Naive B cell (primary cell): ENCODE data around the gene DUSP7. TPM values are rescaled to one million over a fixed set of nuclear protein-coding genes. Genes with fewer than 3 reads are reported as not detected.
"Not testable (repeated sequence)": the region's sequence is repeated elsewhere in the genome, so short reads cannot be mapped to it uniquely, and the experiment has no call there.

Source experiments
- ATAC-seq, 2 donors: fragments of 150-1000 bp; cut with Tn5 transposase; 2 replicates each; pipeline ENCODE4 v1.10.0; 2021; ENCODE audit warnings: low read depth in 2 of 2, mild to moderate bottlenecking in 2 of 2, moderate library complexity in 2 of 2
- DNase-seq: peaks from one replicate; pipeline ENCODE4 v3.0.0; 2022
- H3K27ac Mint-ChIP-seq, 6 donors: one replicate each; pipeline ENCODE4 v1.8.0; 2020 to 2022; ENCODE audit warnings: mild to moderate bottlenecking in 6 of 6, mixed read lengths in 6 of 6, moderate library complexity in 5 of 6, inconsistent platforms in 2 of 6
- H3K27me3 Mint-ChIP-seq, 3 donors: one replicate each; pipeline ENCODE4 v1.8.0; 2021 to 2022; ENCODE audit warnings: mixed read lengths in 3 of 3, mild to moderate bottlenecking in 1 of 3
- H3K36me3 Mint-ChIP-seq, 2 donors: one replicate each; pipeline ENCODE4 v1.8.0; 2020 to 2022; ENCODE audit warnings: mixed read lengths in 2 of 2, inconsistent platforms in 1 of 2, mild to moderate bottlenecking in 1 of 2
- H3K4me1 Mint-ChIP-seq, 3 donors: one replicate each; pipeline ENCODE4 v1.8.0; 2020 to 2022; ENCODE audit warnings: mixed read lengths in 3 of 3, inconsistent platforms in 1 of 3, mild to moderate bottlenecking in 1 of 3, moderate library complexity in 1 of 3
- H3K4me3 Mint-ChIP-seq, 8 donors: one replicate each; pipeline ENCODE4 v1.8.0; 2020 to 2022; ENCODE audit warnings: mild to moderate bottlenecking in 8 of 8, mixed read lengths in 8 of 8, moderate library complexity in 8 of 8, inconsistent platforms in 2 of 8
- H3K9me3 Mint-ChIP-seq, 7 donors: one replicate each; pipeline ENCODE4 v1.8.0; 2020 to 2022; ENCODE audit warnings: mixed read lengths in 7 of 7, mild to moderate bottlenecking in 5 of 7, inconsistent platforms in 2 of 7, moderate library complexity in 1 of 7
- polyA plus RNA-seq, 6 donors: library from polyadenylated mRNA; unstranded; fragments of 300-500 nt; fragmentation: Illumina TruSeq; gene quantifications; one replicate each; pipeline ENCODE4 v1.2.3, GENCODE V29; 2021; ENCODE audit warnings: low read depth in 6 of 6

DUSP7 gene
- polyA plus RNA-seq, 6 donors from 2014 or later = 0.11 to 0.82 (median 0.62) TPM; not detected in 1

DNA sequence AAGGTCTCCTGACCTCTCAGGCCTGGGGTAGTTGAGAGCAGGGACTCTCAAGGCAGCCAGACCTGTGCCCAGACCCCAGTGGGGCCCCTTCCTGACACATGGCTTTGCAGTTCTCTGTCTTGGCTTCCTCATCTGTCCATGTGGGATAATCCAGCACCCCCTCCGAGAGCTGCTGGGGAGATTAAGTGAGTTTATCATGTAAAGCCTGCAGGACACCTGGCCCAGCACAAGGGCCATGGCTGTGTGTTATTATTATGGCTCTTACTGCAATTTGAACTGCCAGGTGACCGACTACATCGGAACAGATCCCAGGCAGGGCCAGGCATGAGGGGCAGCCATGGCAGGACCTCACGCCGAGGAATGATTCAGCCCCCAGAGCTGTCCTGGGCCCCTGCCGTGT, 12.6 kb downstream of the DUSP7 start:
- Mint-ChIP-seq H3K4me1 (peaks cover 0 to 9% (median 0%) of the 10 kb centered on the region in 3 donors), H3K9me3 (no peaks in the 10 kb centered on the region), H3K4me3 (no peak overlapping the region), H3K27ac (no peak overlapping the region), H3K27me3 (peaks cover 0 to 20% (median 8%) of the 10 kb centered on the region in 3 donors), H3K36me3 (no peaks in the 10 kb centered on the region)
- ATAC-seq (no peak), DNase-seq (no peak)

DNA sequence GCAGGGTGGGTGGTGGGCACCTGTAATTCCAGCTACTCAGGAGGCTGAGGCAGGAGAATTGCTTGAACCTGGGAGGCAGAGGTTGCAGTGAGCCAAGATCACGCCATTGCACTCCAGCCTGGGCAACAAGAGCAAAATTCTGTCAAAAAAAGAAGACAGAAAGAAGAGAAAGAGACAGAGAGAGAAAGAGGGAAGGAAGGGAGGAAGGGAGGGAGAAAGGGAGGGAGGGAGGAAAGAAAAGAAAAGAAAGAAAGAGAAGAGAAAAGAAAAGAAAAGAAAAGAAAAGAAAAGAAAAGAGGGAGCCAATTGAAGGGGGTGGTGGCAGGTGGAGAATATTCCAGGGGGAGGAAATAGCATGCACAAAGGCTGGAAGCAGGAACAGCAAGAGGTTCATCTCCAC, 13.3 kb downstream of the DUSP7 start:
- Mint-ChIP-seq H3K27me3 (peaks cover 0 to 20% (median 8%) of the 10 kb centered on the region in 3 donors), H3K27ac (peak overlapping the region in 2 of 6 donors; percentile 14 to 32)
- not testable (repeated sequence) for H3K4me1 Mint-ChIP-seq, DNase-seq, H3K36me3 Mint-ChIP-seq, ATAC-seq, H3K4me3 Mint-ChIP-seq, H3K9me3 Mint-ChIP-seq

DNA sequence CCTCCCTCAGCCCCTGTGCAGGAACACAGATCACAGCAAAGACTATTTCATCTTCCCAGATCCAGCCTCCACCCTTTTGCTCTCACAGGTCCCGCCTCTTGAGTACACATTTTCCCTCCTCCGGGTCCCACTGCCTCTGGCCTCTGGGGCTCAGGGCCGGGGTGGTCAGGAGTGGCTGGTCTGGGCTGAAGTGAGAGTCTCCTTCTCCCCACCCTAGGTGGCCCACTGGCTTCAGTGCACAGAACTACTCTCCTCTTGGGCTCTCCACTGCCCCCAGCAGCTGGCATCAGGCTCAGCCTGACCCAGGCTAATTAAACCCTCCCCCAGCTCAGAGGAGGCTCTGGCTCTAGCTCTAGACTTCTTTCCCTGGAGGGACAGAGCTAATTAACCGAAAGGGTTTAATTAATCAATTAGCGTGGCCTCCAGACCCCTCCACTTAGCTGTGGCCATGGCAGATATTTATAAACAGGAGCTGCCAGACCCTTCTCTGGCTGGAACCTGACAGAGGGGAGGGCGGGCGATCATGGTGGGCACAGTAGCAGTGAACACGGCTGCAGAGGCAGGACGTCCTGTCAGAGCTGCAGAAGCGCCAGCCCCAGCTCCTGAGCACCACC, 15.1 kb downstream of the DUSP7 start:
- Mint-ChIP-seq H3K4me1 (peaks cover 0 to 9% (median 0%) of the 10 kb centered on the region in 3 donors), H3K4me3 (no peak overlapping the region), H3K9me3 (no peaks in the 10 kb centered on the region), H3K36me3 (no peaks in the 10 kb centered on the region), H3K27ac (no peak overlapping the region), H3K27me3 (peaks cover 0 to 20% (median 8%) of the 10 kb centered on the region in 3 donors)
- ATAC-seq (no peak), DNase-seq (no peak)

DNA sequence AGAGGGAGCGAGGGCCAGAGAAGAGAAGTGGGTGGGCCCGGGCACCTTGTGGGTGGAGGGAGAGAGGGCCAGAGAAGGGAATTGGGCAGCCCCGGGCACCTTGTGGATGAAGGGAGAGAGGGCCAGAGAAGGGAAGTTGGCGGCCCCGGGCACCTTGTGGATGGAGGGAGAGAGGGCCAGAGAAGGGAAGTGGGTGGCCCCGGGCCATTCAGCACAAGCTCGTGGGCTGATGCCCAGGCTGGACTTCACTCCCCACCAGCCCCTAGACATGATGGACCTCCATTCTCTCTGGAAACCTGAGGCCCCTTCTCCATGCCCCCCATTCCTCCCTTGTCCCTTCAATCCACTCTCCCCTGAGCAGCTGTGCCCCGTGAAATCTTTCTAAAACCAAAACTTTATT, 15.8 kb downstream of the DUSP7 start:
- no peak overlapping the region for H3K27ac Mint-ChIP-seq

DNA sequence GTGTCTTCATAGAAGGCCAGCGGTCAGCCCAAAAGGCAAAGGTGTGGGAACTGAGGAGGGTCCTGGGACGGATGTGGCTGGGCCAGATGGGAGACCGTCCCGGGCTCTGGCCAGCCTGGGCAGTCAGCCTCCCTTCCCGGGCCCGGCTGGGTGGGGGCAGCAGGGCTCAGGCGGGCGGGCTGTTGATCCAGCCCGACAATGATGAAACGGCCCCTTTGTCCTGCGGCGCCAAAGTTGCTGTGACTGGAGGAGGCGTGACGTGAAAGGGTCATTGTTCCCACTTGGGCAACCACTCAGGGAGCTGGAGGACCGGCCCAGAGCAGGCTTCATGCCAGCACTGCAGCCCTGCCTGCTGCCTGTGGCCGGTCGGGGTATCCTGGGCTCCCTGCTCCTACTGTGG, 16.5 kb downstream of the DUSP7 start:
- H3K27ac Mint-ChIP-seq = no peak overlapping the region
- H3K4me1 Mint-ChIP-seq = peaks cover 0 to 6% (median 0%) of the 10 kb centered on the region in 3 donors
- no peak overlapping the region for H3K4me3 Mint-ChIP-seq
- H3K36me3 Mint-ChIP-seq = no peaks in the 10 kb centered on the region
- DNase-seq (no peak), ATAC-seq (no peak)
- peaks cover 0 to 20% (median 8%) of the 10 kb centered on the region in 3 donors for H3K27me3 Mint-ChIP-seq
- H3K9me3 Mint-ChIP-seq = no peaks in the 10 kb centered on the region

More for the DNA sequence above, 15.8 kb downstream of the DUSP7 start:
- H3K4me1 Mint-ChIP-seq = peaks cover 0 to 9% (median 0%) of the 10 kb centered on the region in 3 donors
- peaks cover 0 to 20% (median 8%) of the 10 kb centered on the region in 3 donors for H3K27me3 Mint-ChIP-seq
- DNase-seq = no peak
- ATAC-seq = no peak
- H3K4me3 Mint-ChIP-seq = no peak overlapping the region
- no peaks in the 10 kb centered on the region for H3K9me3 Mint-ChIP-seq
- H3K36me3 Mint-ChIP-seq = no peaks in the 10 kb centered on the region

DNA sequence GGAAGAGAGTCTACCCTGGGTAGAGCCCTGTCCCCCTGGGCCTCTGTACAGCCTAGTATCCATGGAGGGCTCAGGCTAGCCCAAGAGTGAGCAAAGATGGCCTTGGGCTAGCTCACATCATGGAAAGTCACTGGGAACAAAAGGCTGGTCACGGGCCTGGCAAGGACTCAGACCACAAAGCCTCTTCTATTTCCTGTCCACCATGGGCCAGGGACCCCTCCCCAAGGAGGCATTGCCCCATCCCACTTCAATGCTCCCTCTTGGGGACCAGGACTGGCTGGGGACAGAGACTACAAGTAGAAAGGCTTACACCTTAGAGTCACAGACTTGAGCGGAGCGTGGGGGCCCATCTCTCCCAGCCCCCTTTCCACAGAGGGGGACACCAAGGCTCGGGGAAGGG, 16.9 kb downstream of the DUSP7 start:
- Mint-ChIP-seq H3K4me1 (peaks cover 0 to 6% (median 0%) of the 10 kb centered on the region in 3 donors), H3K27ac (peak overlapping the region in 1 of 6 donors; percentile 70), H3K36me3 (no peaks in the 10 kb centered on the region), H3K27me3 (peaks cover 0 to 20% (median 8%) of the 10 kb centered on the region in 3 donors), H3K9me3 (no peaks in the 10 kb centered on the region), H3K4me3 (peak overlapping the region in 1 of 8 donors; percentile 66)
- DNase-seq (no peak), ATAC-seq (no peak)

DNA sequence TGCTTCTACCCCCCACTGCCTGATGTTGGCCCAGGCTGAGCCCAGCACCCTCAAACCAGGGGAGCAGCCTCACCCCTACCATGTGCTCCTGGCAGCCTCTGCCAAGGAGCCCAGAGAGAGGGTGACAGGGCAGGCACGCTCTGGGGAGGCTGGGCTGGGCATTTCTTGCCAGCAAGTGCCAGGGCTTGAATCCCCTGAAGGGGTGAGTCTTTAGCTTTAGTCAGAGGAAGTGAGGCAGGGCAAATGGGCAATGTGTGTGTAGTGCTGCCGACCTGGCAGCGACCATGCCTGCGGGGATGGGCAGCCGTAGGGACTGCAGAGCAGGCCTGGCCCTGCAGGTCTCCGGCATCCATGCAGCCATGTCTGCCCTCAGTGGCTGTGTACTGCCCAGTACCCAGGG, 18.1 kb downstream of the DUSP7 start:
- Mint-ChIP-seq H3K9me3 (no peaks in the 10 kb centered on the region), H3K27me3 (peaks cover 0 to 20% (median 8%) of the 10 kb centered on the region in 3 donors), H3K36me3 (no peaks in the 10 kb centered on the region), H3K4me3 (no peak overlapping the region), H3K4me1 (peaks cover 0 to 6% (median 0%) of the 10 kb centered on the region in 3 donors), H3K27ac (no peak overlapping the region)
- DNase-seq = no peak
- ATAC-seq = no peak

DNA sequence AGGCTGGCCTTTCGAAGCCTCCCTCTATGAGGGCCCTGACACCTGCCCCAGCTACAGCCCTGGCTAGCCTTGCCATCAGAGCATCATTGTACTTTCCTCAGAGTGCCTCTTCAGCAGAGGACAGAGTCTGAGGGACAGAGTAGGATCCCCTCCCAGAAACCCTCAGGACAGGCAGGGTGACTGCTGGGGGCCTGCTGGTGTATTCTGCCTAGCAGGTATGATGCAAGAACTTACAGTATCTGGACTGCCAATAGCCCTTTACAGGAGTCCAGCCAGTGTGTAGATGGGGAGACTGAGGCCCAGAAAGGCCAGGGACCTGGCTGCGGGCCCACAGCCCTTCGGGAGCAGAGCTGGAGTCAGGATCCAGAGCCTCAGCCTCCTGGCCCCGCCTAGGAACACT, 19.1 kb downstream of the DUSP7 start:
- ATAC-seq = no peak
- H3K27ac Mint-ChIP-seq = peak overlapping the region in 1 of 6 donors; percentile 81
- H3K4me1 Mint-ChIP-seq = peaks cover 0 to 6% (median 0%) of the 10 kb centered on the region in 3 donors
- H3K36me3 Mint-ChIP-seq = no peaks in the 10 kb centered on the region
- no peak for DNase-seq
- H3K27me3 Mint-ChIP-seq = peaks cover 0 to 20% (median 8%) of the 10 kb centered on the region in 3 donors
- H3K9me3 Mint-ChIP-seq = no peaks in the 10 kb centered on the region
- H3K4me3 Mint-ChIP-seq = no peak overlapping the region

DNA sequence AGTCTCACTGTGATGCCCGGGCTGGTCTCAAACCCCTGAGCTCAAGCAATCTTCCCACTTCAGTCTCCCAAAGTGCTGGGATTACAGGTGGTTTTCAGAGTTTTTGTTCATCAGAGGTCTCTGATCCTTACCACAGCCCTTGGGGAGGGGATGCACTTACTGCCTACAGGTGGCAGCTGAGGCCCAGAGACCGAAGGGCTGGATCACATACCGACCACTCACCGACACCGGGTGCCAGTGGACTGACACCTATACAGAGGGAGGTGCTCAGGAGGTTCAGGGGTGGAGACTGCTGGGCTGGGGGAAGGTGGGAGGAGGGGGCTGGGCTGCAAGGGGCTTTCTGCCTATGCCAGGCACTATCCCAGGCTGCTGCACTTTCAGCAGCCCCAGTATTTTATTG, 19.5 kb downstream of the DUSP7 start:
- Mint-ChIP-seq H3K4me1 (peaks cover 0 to 2% (median 0%) of the 10 kb centered on the region in 3 donors), H3K27me3 (peaks cover 0 to 20% (median 8%) of the 10 kb centered on the region in 3 donors), H3K27ac (peak overlapping the region in 1 of 6 donors; percentile 81), H3K4me3 (no peak overlapping the region), H3K9me3 (no peaks in the 10 kb centered on the region), H3K36me3 (no peaks in the 10 kb centered on the region)
- DNase-seq (no peak), ATAC-seq (no peak)

DNA sequence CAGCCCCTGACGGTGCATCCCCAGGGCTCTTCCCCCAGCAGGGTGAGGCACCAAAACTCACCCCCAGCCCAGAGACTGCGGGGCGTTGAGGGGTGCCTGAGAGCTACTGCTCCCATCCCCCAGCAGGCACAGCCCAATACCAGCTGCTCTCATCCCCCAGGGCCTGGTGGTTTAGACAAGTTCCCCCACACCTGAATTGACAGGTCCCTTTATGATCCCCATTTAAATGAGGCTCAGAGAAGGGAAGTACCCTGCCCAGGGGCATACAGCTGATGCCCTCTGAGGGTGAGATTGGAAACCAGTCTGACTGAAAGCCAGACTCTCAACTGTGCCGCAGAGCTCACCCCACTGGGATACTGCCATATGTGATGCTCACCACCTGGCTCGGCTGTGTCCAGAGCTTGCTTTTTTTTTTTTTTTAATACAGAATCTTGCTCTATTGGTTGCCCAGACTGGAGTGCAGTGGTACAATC, 20.1 kb downstream of the DUSP7 start:
- no peaks in the 10 kb centered on the region for H3K4me1 Mint-ChIP-seq
- ATAC-seq = peak; percentile 23 to 65
- no peak for DNase-seq
- no peaks in the 10 kb centered on the region for H3K36me3 Mint-ChIP-seq
- H3K9me3 Mint-ChIP-seq = no peaks in the 10 kb centered on the region
- H3K27ac Mint-ChIP-seq = peak overlapping the region in 2 of 6 donors; percentile 47 to 70
- no peak overlapping the region for H3K4me3 Mint-ChIP-seq
- H3K27me3 Mint-ChIP-seq = peaks cover 0 to 17% (median 8%) of the 10 kb centered on the region in 3 donors

DNA sequence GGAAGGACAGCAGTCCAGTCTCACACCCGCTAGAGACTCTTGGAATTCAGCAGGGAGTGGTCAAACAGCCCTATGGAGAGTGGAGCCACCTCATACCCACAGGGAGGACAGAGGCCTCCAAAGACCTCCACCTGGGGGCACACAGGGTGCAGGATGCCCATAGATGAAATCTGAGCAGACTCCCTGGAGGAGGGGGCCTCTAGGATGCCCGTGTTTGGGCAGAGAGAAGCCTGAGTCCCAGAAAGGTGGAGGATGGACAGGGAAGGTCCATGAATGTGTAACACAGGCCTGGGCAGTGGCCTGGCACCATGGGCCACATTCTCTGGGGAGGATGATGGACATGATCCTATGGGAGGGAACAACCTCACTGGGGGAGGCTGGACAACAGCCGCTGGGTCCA, 21.7 kb downstream of the DUSP7 start:
- ATAC-seq (no peak), DNase-seq (no peak)
- Mint-ChIP-seq H3K4me1 (no peaks in the 10 kb centered on the region), H3K27me3 (peaks cover 0 to 5% (median 4%) of the 10 kb centered on the region in 3 donors), H3K4me3 (no peak overlapping the region), H3K36me3 (no peaks in the 10 kb centered on the region), H3K9me3 (no peaks in the 10 kb centered on the region), H3K27ac (peak overlapping the region in 2 of 6 donors; percentile 32 to 50)

DNA sequence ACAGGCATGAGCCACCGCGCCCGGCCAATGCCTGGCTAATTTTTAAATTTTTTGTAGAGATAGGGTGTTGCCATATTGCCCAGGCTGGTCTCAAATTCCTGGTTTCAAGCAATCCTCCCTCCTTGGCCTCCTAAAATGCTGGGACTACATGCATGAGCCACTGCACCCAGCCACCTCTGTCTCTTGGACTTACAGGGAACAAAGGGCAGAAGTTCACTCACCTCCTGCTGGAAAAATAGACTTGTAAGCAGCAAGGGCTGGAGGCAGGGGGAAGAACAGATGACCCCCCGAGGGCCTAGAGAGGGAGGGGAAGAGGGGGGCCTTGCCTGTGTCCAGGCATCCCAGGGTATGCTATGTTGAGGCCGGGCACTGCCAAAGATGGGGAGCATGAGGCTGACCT, 22.2 kb downstream of the DUSP7 start:
- no peak overlapping the region for H3K4me3 Mint-ChIP-seq
- peaks cover 0 to under 1% (median 0%) of the 10 kb centered on the region in 3 donors for H3K27me3 Mint-ChIP-seq
- peak overlapping the region in 1 of 6 donors; percentile 50 for H3K27ac Mint-ChIP-seq
- no peak for DNase-seq
- no peaks in the 10 kb centered on the region for H3K36me3 Mint-ChIP-seq
- no peaks in the 10 kb centered on the region for H3K4me1 Mint-ChIP-seq
- no peaks in the 10 kb centered on the region for H3K9me3 Mint-ChIP-seq
- ATAC-seq = no peak

DNA sequence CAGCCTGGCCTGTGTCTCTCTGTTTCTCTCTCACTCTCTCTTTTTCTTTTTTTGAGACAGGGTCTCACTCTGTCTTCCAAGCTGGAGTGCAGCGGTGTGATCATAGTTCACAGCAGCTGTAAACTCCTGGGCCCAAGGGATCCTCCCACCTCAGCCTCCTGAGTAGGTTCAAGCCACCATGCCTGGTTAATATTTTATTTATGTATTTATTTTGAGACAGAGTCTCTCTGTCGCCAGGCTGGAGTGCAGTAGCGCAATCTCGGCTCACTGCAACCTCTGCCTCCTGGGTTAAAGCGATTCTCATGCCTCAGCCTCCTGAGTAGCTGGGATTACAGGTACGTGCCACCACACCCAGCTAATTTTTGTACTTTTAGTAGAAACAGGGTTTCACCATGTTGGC, 22.6 kb downstream of the DUSP7 start:
- H3K4me3 Mint-ChIP-seq = not testable (repeated sequence)

DNA sequence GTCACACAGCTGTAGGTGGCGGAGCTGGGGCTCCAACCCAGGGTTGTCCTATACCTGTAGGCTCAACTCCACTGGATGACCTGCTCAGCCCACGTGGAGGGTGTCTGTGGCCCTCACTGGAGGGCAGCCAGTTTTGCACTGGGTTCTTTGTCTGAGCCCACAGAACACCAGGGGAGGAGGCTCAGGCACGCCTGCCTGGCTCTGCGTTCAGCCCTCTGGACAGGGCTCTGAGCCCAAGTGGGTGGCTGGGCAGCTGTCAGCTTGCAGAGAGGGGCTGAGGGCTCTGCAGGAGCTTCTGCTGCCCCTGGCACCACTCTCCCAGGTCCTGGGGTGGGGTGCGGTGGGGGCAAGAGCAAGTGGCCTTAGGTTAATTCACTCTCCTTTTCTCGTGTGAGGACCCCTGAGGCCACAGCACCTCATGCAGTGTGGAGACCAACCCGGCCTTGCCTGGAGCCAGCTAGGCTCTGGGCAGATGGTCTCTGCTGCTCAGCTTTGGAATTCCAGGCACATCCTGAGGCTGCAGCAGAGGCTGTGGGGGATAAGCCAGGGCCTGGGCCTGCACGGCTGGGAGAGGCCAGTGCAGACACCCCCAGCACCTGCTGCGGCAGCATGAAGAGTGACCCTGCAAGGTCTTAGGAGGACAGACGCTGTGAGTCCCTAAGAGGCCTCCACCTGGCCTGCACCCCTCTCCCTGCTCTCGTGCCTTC, 23.5 kb downstream of the DUSP7 start:
- DNase-seq (no peak), ATAC-seq (no peak)
- H3K27me3 Mint-ChIP-seq = peaks cover 0 to 4% (median 0%) of the 10 kb centered on the region in 3 donors
- H3K4me1 Mint-ChIP-seq = no peaks in the 10 kb centered on the region
- H3K36me3 Mint-ChIP-seq = no peaks in the 10 kb centered on the region
- H3K9me3 Mint-ChIP-seq = no peaks in the 10 kb centered on the region
- H3K4me3 Mint-ChIP-seq = no peak overlapping the region
- H3K27ac Mint-ChIP-seq = no peak overlapping the region

More for the DNA sequence above, 22.6 kb downstream of the DUSP7 start:
- not testable (repeated sequence) for ATAC-seq, H3K27ac Mint-ChIP-seq, H3K4me1 Mint-ChIP-seq, H3K9me3 Mint-ChIP-seq, H3K27me3 Mint-ChIP-seq, DNase-seq, H3K36me3 Mint-ChIP-seq
